Measurements from ENCODE around the gene SEMA4G. TPM values are rescaled to one million over a fixed set of nuclear protein-coding genes. Genes with fewer than 3 reads are reported as not detected.

SEMA4G gene
- total and polyA plus RNA-seq, 2 of the 13 experiments (the other 11 are each of a cell fraction or from before 2014, with no cell fraction given), result 46.2 to 207 TPM

GRCh38 chr10:100998183-100998990 is 29.1 kb downstream of the SEMA4G start (continued):
- TF ChIP-seq ATF7 (IDR thresholded peaks at IDR 0.05), result no peak
- TF ChIP-seq ATF7 (CRISPR knock-in tag; IDR thresholded peaks at IDR 0.05), result no peak
- no peak for TF ChIP-seq ZZZ3 (CRISPR knock-in tag; IDR thresholded peaks at IDR 0.05; ENCODE audit: borderline replicate concordance)
- TF ChIP-seq SMARCE1 (IDR thresholded peaks at IDR 0.05; ENCODE audit: borderline replicate concordance), result no peak
- TF ChIP-seq NFIC (IDR thresholded peaks at IDR 0.05; ENCODE audit: low read length), result peak; percentile 48; the same call in 1 of the 2 replicates
- no peak for TF ChIP-seq HNF4G (IDR thresholded peaks at IDR 0.05; ENCODE audit: borderline replicate concordance, low read depth, low read length)
- no peak for TF ChIP-seq HNF4G (CRISPR knock-in tag; IDR thresholded peaks at IDR 0.05; ENCODE audit: borderline replicate concordance, low read depth)
- TF ChIP-seq NR2F1 (CRISPR knock-in tag; IDR thresholded peaks at IDR 0.05), result no peak
- no peak for TF ChIP-seq ZNF660 (CRISPR knock-in tag; IDR thresholded peaks at IDR 0.05; ENCODE audit: borderline replicate concordance, low read depth)
- no peak for TF ChIP-seq POLR2AphosphoS2 (IDR thresholded peaks at IDR 0.05; ENCODE audit: low read depth, low read length)
- TF ChIP-seq ELF1 (CRISPR knock-in tag; IDR thresholded peaks at IDR 0.05), result no peak
- no peak for TF ChIP-seq AKNA (CRISPR knock-in tag; IDR thresholded peaks at IDR 0.05; ENCODE audit: borderline replicate concordance)
- TF ChIP-seq ZFP91 (CRISPR knock-in tag; IDR thresholded peaks at IDR 0.05; ENCODE audit: borderline replicate concordance), result no peak; the same call in 1 of the 2 replicates
- TF ChIP-seq IRX3 (CRISPR knock-in tag; IDR thresholded peaks at IDR 0.05; ENCODE audit: borderline replicate concordance, low read depth), result no peak
- TF ChIP-seq ZBTB21 (CRISPR knock-in tag; IDR thresholded peaks at IDR 0.05), result no peak; the same call in 1 of the 2 replicates
- no peak for TF ChIP-seq ZNF569 (CRISPR knock-in tag; IDR thresholded peaks at IDR 0.05; ENCODE audit: borderline replicate concordance)
- TF ChIP-seq HDAC1 (CRISPR knock-in tag; IDR thresholded peaks at IDR 0.05), result peak; percentile 28; the same call in 1 of the 2 replicates
- no peak for TF ChIP-seq U2AF2 (IDR thresholded peaks at IDR 0.05; ENCODE audit: low read depth, low read length)
- no peak for TF ChIP-seq KAT2B (IDR thresholded peaks at IDR 0.05; ENCODE audit: borderline replicate concordance, low read depth, low read length)
- peak; percentile 3; the same call in 1 of the 2 replicates for TF ChIP-seq SAP130 (CRISPR knock-in tag; IDR thresholded peaks at IDR 0.05; ENCODE audit: low read depth)
- TF ChIP-seq DNMT1 (CRISPR knock-in tag; IDR thresholded peaks at IDR 0.05), result no peak
- TF ChIP-seq KDM6A (CRISPR knock-in tag; IDR thresholded peaks at IDR 0.05; ENCODE audit: low read depth), result 0 out of 2 replicates have a peak, but pooled peaks have one; percentile 9
- TF ChIP-seq KLF6 (CRISPR knock-in tag; IDR thresholded peaks at IDR 0.05), result no peak
- no peak for TF ChIP-seq NFE2L1 (CRISPR knock-in tag; IDR thresholded peaks at IDR 0.05; ENCODE audit: borderline replicate concordance)
